IMR-90 (cell line): Measurements from ENCODE around the gene LRIG1.

Source experiments
- CTCF ChIP-seq: conservative IDR thresholded peaks from 2 replicates; pipeline ENCODE4 v1.5.1; 2012; ENCODE audit warnings: mild to moderate bottlenecking, low read depth, low read length, improper control_type of control experiment
- ELK1 ChIP-seq: fragments of 150-350 bp; IDR thresholded peaks from 2 replicates; pipeline ENCODE4 v1.6.1; 2016; ENCODE audit warnings: low read depth, mild to moderate bottlenecking, low read length, moderate library complexity, borderline replicate concordance
- MAZ ChIP-seq: IDR thresholded peaks from 2 replicates; pipeline ENCODE4 v1.6.1; 2012; ENCODE audit warnings: low read depth, mild to moderate bottlenecking, low read length, improper control_type of control experiment, moderate library complexity, borderline replicate concordance
- MXI1 ChIP-seq: IDR thresholded peaks from 2 replicates; pipeline ENCODE4 v1.6.1; 2012; ENCODE audit warnings: low read depth, mild to moderate bottlenecking, low read length, moderate library complexity, borderline replicate concordance
- NFE2L2 ChIP-seq: fragments of 150-350 bp; IDR thresholded peaks from 2 replicates; pipeline ENCODE4 v1.6.1; 2016; ENCODE audit warnings: low read depth, mild to moderate bottlenecking, low read length
- POLR2A ChIP-seq: IDR thresholded peaks from 2 replicates; pipeline ENCODE4 v1.6.1; 2012; ENCODE audit warnings: mild to moderate bottlenecking, low read depth, low read length
- RCOR1 ChIP-seq: IDR thresholded peaks from 2 replicates; pipeline ENCODE4 v1.6.1; 2012; ENCODE audit warnings: mild to moderate bottlenecking, low read length, improper control_type of control experiment; ENCODE audit not compliant: insufficient replicate concordance
- RFX5 ChIP-seq: IDR thresholded peaks from 2 replicates; pipeline ENCODE4 v1.8.0; 2012; ENCODE audit warnings: low read depth, mild to moderate bottlenecking, low read length, moderate library complexity
- SMC3 ChIP-seq: fragments of 150-350 bp; IDR thresholded peaks from 2 replicates; pipeline ENCODE4 v1.6.1; 2016; ENCODE audit warnings: low read depth, mild to moderate bottlenecking, antibody characterized with exemption, low read length, moderate library complexity
- TF ChIP-seq, protein P1 (sequence below): fragments of 150-350 bp; IDR thresholded peaks from 2 replicates; pipeline ENCODE4 v1.6.1; 2017; ENCODE audit warnings: mild to moderate bottlenecking, antibody characterized with exemption, low read length, low read depth

DNA sequence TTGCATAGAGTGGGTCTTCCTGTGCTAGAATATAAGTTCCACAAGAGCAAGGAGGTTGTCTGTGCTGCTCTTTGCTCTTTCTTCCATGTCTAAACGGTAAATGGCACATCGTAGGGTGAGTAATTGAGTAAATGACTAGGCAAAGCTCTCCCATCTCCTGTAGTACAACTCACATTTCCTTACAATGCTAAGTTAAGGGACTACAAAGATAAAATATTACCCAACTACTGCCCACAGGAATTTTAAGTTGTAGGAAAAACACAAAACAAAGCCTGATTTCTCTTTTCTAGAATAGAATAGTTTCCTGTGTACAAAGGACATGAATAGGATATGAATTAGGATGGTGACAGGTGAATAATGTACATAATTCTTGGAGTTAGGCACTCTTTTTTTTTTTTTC lies 19.9 kb upstream of the LRIG1 start:
- TF ChIP-seq POLR2A, result no peak
- no peak for TF ChIP-seq CTCF
- no peak for TF ChIP-seq ELK1
- no peak for TF ChIP-seq SMC3
- TF ChIP-seq, protein P1, sequence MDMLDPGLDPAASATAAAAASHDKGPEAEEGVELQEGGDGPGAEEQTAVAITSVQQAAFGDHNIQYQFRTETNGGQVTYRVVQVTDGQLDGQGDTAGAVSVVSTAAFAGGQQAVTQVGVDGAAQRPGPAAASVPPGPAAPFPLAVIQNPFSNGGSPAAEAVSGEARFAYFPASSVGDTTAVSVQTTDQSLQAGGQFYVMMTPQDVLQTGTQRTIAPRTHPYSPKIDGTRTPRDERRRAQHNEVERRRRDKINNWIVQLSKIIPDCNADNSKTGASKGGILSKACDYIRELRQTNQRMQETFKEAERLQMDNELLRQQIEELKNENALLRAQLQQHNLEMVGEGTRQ, result no peak
- peak; percentile 38; the same call in 1 of the 2 replicates for TF ChIP-seq NFE2L2
- no peak for TF ChIP-seq MAZ
- TF ChIP-seq RFX5, result no peak
- no peak for TF ChIP-seq MXI1
- TF ChIP-seq RCOR1, result no peak
